A673 (cell line): Measurements from ENCODE around the gene RTCA.

Experiments used
- EZH2 ChIP-seq: fragments of 200-600 bp; sonication (generic); IDR thresholded peaks from 2 replicates; pipeline ENCODE4 v1.6.1; 2017; ENCODE audit warnings: borderline replicate concordance, low read depth, mild to moderate bottlenecking, mixed read lengths, antibody characterized with exemption, low read length; ENCODE audit not compliant: poor library complexity, severe bottlenecking
- TF ChIP-seq, protein P1 (sequence below): fragments of 300-800, 200-600 bp; sonication (generic); conservative IDR thresholded peaks from 2 replicates; pipeline ENCODE4 v1.5.1; 2017; ENCODE audit warnings: low read depth, mild to moderate bottlenecking, antibody characterized with exemption, low read length, moderate library complexity, mixed read lengths

DNA sequence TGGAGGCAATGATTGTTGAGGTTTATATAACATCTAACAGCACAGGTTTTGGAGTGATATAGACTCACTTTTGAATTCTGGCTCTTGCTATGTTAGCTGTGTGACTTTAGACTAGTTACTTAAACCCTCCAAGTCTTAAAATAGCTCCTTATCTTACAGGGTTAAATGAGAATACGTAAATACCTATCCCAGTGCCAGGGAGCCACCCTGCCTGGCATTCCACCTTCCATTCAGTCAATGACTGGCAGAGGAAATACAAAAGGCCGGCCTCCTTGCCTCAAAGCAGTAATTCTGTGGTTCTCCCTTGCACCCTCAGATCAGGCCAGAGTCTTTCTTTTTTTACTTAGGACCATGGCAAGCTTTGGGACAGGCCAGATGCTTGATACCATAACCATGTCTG lies 48.2 kb upstream of the RTCA start:
- TF ChIP-seq, protein P1, sequence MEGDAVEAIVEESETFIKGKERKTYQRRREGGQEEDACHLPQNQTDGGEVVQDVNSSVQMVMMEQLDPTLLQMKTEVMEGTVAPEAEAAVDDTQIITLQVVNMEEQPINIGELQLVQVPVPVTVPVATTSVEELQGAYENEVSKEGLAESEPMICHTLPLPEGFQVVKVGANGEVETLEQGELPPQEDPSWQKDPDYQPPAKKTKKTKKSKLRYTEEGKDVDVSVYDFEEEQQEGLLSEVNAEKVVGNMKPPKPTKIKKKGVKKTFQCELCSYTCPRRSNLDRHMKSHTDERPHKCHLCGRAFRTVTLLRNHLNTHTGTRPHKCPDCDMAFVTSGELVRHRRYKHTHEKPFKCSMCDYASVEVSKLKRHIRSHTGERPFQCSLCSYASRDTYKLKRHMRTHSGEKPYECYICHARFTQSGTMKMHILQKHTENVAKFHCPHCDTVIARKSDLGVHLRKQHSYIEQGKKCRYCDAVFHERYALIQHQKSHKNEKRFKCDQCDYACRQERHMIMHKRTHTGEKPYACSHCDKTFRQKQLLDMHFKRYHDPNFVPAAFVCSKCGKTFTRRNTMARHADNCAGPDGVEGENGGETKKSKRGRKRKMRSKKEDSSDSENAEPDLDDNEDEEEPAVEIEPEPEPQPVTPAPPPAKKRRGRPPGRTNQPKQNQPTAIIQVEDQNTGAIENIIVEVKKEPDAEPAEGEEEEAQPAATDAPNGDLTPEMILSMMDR: no peak
- no peak for TF ChIP-seq EZH2
